Measurements from ENCODE around the gene AMZ1. TPM values are rescaled to one million over a fixed set of nuclear protein-coding genes. Genes with fewer than 3 reads are reported as not detected.
"Not testable (repeated sequence)": the region's sequence is repeated elsewhere in the genome, so short reads cannot be mapped to it uniquely, and the experiment has no call there.

AMZ1 gene
- total RNA-seq, 2 donors from 2014 or later, result 0.66 to 1.6 TPM

- Mint-ChIP-seq H3K27me3 (ENCODE audit: insufficient read depth) (peaks cover 35% of the 10 kb centered on the region), H3K9me3 (no peaks in the 10 kb centered on the region), H3K4me1 (peaks cover 6% of the 10 kb centered on the region), H3K27ac (no peak overlapping the region), H3K4me3 (no peak overlapping the region), H3K36me3 (ENCODE audit: low read depth) (no peaks in the 10 kb centered on the region)
- TF ChIP-seq CTCF (conservative IDR thresholded peaks at IDR 0.05), result no peak
- Histone ChIP-seq H3K4me3 (ENCODE audit: low read length) (no peak overlapping the region), H3K27me3 (ENCODE audit: control insufficient read depth, insufficient read depth, low read length, poor library complexity, severe bottlenecking) (peaks cover 38% of the 10 kb centered on the region), H3K9me3 (ENCODE audit: control insufficient read depth, low read length) (no peaks in the 10 kb centered on the region), H3K27ac (ENCODE audit: low read depth, low read length) (no peak overlapping the region), H3K4me1 (ENCODE audit: control insufficient read depth, insufficient read depth, low read length) (no peaks in the 10 kb centered on the region), H3K36me3 (ENCODE audit: control insufficient read depth, insufficient read depth, low read length) (no peaks in the 10 kb centered on the region), H3K9ac (ENCODE audit: extremely low read depth, low read length, poor library complexity, severe bottlenecking) (no peak overlapping the region)
- WGBS, 2 experiments (ENCODE audit: insufficient coverage in 1 of 2, insufficient read length in 1 of 2), result 88 to 94% methylated on average over 16 to 18 of the region's 18 CpGs
- DNase-seq, result no peak
These were observed 3.2 kb downstream of the AMZ1 start for GRCh38 chr7:2691011-2691707.

- not testable (repeated sequence) for H3K27ac ChIP-seq (ENCODE audit: low read depth, low read length); H3K4me3 Mint-ChIP-seq; H3K9me3 ChIP-seq (ENCODE audit: control insufficient read depth, low read length); H3K36me3 ChIP-seq (ENCODE audit: control insufficient read depth, insufficient read depth, low read length); DNase-seq; H3K4me3 ChIP-seq (ENCODE audit: low read length); H3K9ac ChIP-seq (ENCODE audit: extremely low read depth, low read length, poor library complexity, severe bottlenecking); H3K9me3 Mint-ChIP-seq; H3K27ac Mint-ChIP-seq; H3K4me1 Mint-ChIP-seq; H3K4me1 ChIP-seq (ENCODE audit: control insufficient read depth, insufficient read depth, low read length); H3K36me3 Mint-ChIP-seq (ENCODE audit: low read depth)
- H3K27me3 Mint-ChIP-seq (ENCODE audit: insufficient read depth), result peaks cover 33% of the 10 kb centered on the region
- H3K27me3 ChIP-seq (ENCODE audit: control insufficient read depth, insufficient read depth, low read length, poor library complexity, severe bottlenecking), result peaks cover 30% of the 10 kb centered on the region
- WGBS, 2 experiments (ENCODE audit: insufficient coverage in 1 of 2, insufficient read length in 1 of 2), result 95 to 96% methylated on average over 15 to 23 of the region's 23 CpGs
These were observed 4.0 kb downstream of the AMZ1 start for GRCh38 chr7:2691932-2692439.

- DNase-seq, result no peak
- Histone ChIP-seq H3K9me3 (ENCODE audit: control insufficient read depth, low read length) (no peaks in the 10 kb centered on the region), H3K9ac (ENCODE audit: extremely low read depth, low read length, poor library complexity, severe bottlenecking) (no peak overlapping the region), H3K4me1 (ENCODE audit: control insufficient read depth, insufficient read depth, low read length) (no peaks in the 10 kb centered on the region), H3K36me3 (ENCODE audit: control insufficient read depth, insufficient read depth, low read length) (no peaks in the 10 kb centered on the region), H3K27ac (ENCODE audit: low read depth, low read length) (no peak overlapping the region), H3K27me3 (ENCODE audit: control insufficient read depth, insufficient read depth, low read length, poor library complexity, severe bottlenecking) (peaks cover 24% of the 10 kb centered on the region), H3K4me3 (ENCODE audit: low read length) (no peak overlapping the region)
- TF ChIP-seq CTCF (conservative IDR thresholded peaks at IDR 0.05), result no peak
- Mint-ChIP-seq H3K27ac (peak overlapping the region; percentile 13), H3K36me3 (ENCODE audit: low read depth) (no peaks in the 10 kb centered on the region), H3K4me1 (peaks cover 6% of the 10 kb centered on the region), H3K9me3 (no peaks in the 10 kb centered on the region), H3K4me3 (no peak overlapping the region), H3K27me3 (ENCODE audit: insufficient read depth) (peaks cover 27% of the 10 kb centered on the region)
- WGBS, 2 experiments (ENCODE audit: insufficient coverage in 1 of 2, insufficient read length in 1 of 2), result 92 to 93% methylated on average over 6 to 14 of the region's 14 CpGs
These were observed 4.5 kb downstream of the AMZ1 start for GRCh38 chr7:2692543-2692942.

- not testable (repeated sequence) for H3K27ac ChIP-seq (ENCODE audit: low read depth, low read length); H3K9ac ChIP-seq (ENCODE audit: extremely low read depth, low read length, poor library complexity, severe bottlenecking); H3K36me3 Mint-ChIP-seq (ENCODE audit: low read depth); H3K27ac Mint-ChIP-seq; H3K9me3 ChIP-seq (ENCODE audit: control insufficient read depth, low read length); H3K36me3 ChIP-seq (ENCODE audit: control insufficient read depth, insufficient read depth, low read length); H3K4me1 Mint-ChIP-seq; H3K4me3 Mint-ChIP-seq; H3K9me3 Mint-ChIP-seq; DNase-seq; H3K4me3 ChIP-seq (ENCODE audit: low read length); H3K4me1 ChIP-seq (ENCODE audit: control insufficient read depth, insufficient read depth, low read length)
- whole genome bisulfite sequencing, 2 experiments (ENCODE audit: insufficient coverage in 1 of 2, insufficient read length in 1 of 2), result 93 to 97% methylated on average over 16 to 18 of the region's 19 CpGs
- peaks cover 21% of the 10 kb centered on the region for H3K27me3 Mint-ChIP-seq (ENCODE audit: insufficient read depth)
- peaks cover 15% of the 10 kb centered on the region for H3K27me3 ChIP-seq (ENCODE audit: control insufficient read depth, insufficient read depth, low read length, poor library complexity, severe bottlenecking)
These were observed 5.6 kb downstream of the AMZ1 start for GRCh38 chr7:2693420-2694121.

GRCh38 chr7:2694122-2694436 lies 6.1 kb downstream of the AMZ1 start:
- peaks cover 16% of the 10 kb centered on the region for H3K27me3 Mint-ChIP-seq (ENCODE audit: insufficient read depth)
- H3K27ac Mint-ChIP-seq; H3K9me3 Mint-ChIP-seq; H3K4me1 ChIP-seq (ENCODE audit: control insufficient read depth, insufficient read depth, low read length); H3K36me3 Mint-ChIP-seq (ENCODE audit: low read depth); H3K4me3 Mint-ChIP-seq; DNase-seq; H3K4me3 ChIP-seq (ENCODE audit: low read length); H3K36me3 ChIP-seq (ENCODE audit: control insufficient read depth, insufficient read depth, low read length); H3K27ac ChIP-seq (ENCODE audit: low read depth, low read length); H3K9ac ChIP-seq (ENCODE audit: extremely low read depth, low read length, poor library complexity, severe bottlenecking); H3K9me3 ChIP-seq (ENCODE audit: control insufficient read depth, low read length); H3K4me1 Mint-ChIP-seq: not testable (repeated sequence)
- 83 to 93% methylated on average over 1 to 8 of the region's 8 CpGs for WGBS, 2 experiments (ENCODE audit: insufficient coverage in 1 of 2, insufficient read length in 1 of 2)
- peaks cover 10% of the 10 kb centered on the region for H3K27me3 ChIP-seq (ENCODE audit: control insufficient read depth, insufficient read depth, low read length, poor library complexity, severe bottlenecking)

Data from endodermal cell (in vitro differentiated cells).